GM12878 (cell line): Measurements from ENCODE around the gene STK32B. TPM values are rescaled to one million over a fixed set of nuclear protein-coding genes. Genes with fewer than 3 reads are reported as not detected.

Source experiments
- ASH2L ChIP-seq: fragments of 300-600, 200-600 bp; sonication (generic); IDR thresholded peaks from 2 replicates; pipeline ENCODE4 v1.6.1; 2017; ENCODE audit warnings: low read depth, mild to moderate bottlenecking, borderline replicate concordance
- BHLHE40 ChIP-seq, 2 experiments: fragments of 450-650 bp in 1 of 2; IDR thresholded peaks; 2 replicates each; pipeline ENCODE4 v1.6.1; 2011 to 2017; ENCODE audit warnings: low read depth in 2 of 2, borderline replicate concordance in 1 of 2, improper control_type of control experiment in 1 of 2, low read length in 1 of 2, mild to moderate bottlenecking in 1 of 2
- JUNB ChIP-seq: IDR thresholded peaks from 2 replicates; pipeline ENCODE4 v1.6.1; 2016; ENCODE audit warnings: antibody characterized with exemption, mild to moderate bottlenecking
- LARP7 ChIP-seq: fragments of 450-650 bp; IDR thresholded peaks from 2 replicates; pipeline ENCODE4 v1.6.1; 2017; ENCODE audit warnings: mild to moderate bottlenecking
- NFYB ChIP-seq: IDR thresholded peaks from 2 replicates; pipeline ENCODE4 v1.6.1; 2011; ENCODE audit warnings: low read depth, mild to moderate bottlenecking, low read length, improper control_type of control experiment, moderate library complexity; ENCODE audit not compliant: insufficient read depth
- RBBP5 ChIP-seq: fragments of 200-600 bp; sonication (generic); conservative IDR thresholded peaks from 2 replicates; pipeline ENCODE4 v1.6.1; 2016
- SKIL ChIP-seq: fragments of 450-650 bp; IDR thresholded peaks from 2 replicates; pipeline ENCODE4 v1.6.1; 2017; ENCODE audit warnings: mild to moderate bottlenecking, low read depth, inconsistent platforms; ENCODE audit not compliant: poor library complexity, severe bottlenecking
- STAT3 ChIP-seq: IDR thresholded peaks from 2 replicates; pipeline ENCODE4 v1.6.1; 2011; ENCODE audit warnings: low read depth, low read length, improper control_type of control experiment
- TCF3 ChIP-seq: IDR thresholded peaks from 2 replicates; pipeline ENCODE4 v1.6.1; 2012; ENCODE audit warnings: low read depth, mild to moderate bottlenecking, low read length, borderline replicate concordance; ENCODE audit not compliant: insufficient read depth
- ZBTB4 ChIP-seq: fragments of 450-650 bp; formaldehyde crosslinking; IDR thresholded peaks from 2 replicates; pipeline ENCODE4 v1.4.0; 2022; ENCODE audit warnings: mild to moderate bottlenecking, moderate library complexity
- polyA plus RNA-seq, 11 experiments: library from polyadenylated mRNA; depleted of rRNA in 4 of 11; unstranded in 6 of 11; stranded (reverse) in 5 of 11; fragments of >200 nt; fragmentation: Nextera tagmentation in 4 of 11; fragmentation: Illumina TruSeq in 1 of 11; extraction: Ambion mirVana in 4 of 11; extraction: Trizol in 1 of 11; gene quantifications; 1 replicate in 1 of 11; 2 replicates in 10 of 11; pipeline versions ENCODE4 v1.2.1 to v1.2.3, GENCODE V29; 2011 to 2016; ENCODE audit warnings: inconsistent platforms in 2 of 11, missing spikeins in 2 of 11, low read depth in 1 of 11
- total RNA-seq, 4 experiments: library from RNA; depleted of rRNA in 3 of 4; stranded (reverse); fragments of >200 nt in 3 of 4; fragmentation: Illumina TruSeq in 1 of 4; extraction: Trizol in 1 of 4; gene quantifications; 2 replicates each; pipeline versions ENCODE4 v1.2.1 to v1.2.3, GENCODE V29; 2013 to 2021

STK32B gene
- total and polyA plus RNA-seq, 10 of the 15 experiments (the other 5 are each of a cell fraction or from before 2014, with no cell fraction given): 0.04 to 0.12 (median 0.08) TPM; not detected in 7

- no peak for TF ChIP-seq ZBTB4 (CRISPR knock-in tag)
- TF ChIP-seq NFYB: no peak
- no peak for TF ChIP-seq BHLHE40 (IDR thresholded peaks at IDR 0.05; ENCODE audit: borderline replicate concordance in 1 of 2, low read depth in 2 of 2, low read length in 1 of 2)
- TF ChIP-seq SKIL: no peak
- no peak for TF ChIP-seq ASH2L
- no peak for TF ChIP-seq STAT3
- TF ChIP-seq JUNB: no peak
- TF ChIP-seq RBBP5: no peak
- no peak for TF ChIP-seq LARP7
- no peak for TF ChIP-seq TCF3
- TF ChIP-seq, all 136 proteins: peak for 0
Observed at GRCh38 chr4:5504486-5504885, 453.2 kb downstream of the STK32B start (continued).
